HUES48 (cell line): ENCODE data around the gene ELL2.

Source experiments
- H3K27ac ChIP-seq: one replicate; pipeline ENCODE4 v1.7.0; 2013; ENCODE audit warnings: low read depth, low read length, inconsistent platforms
- H3K27me3 ChIP-seq: 2 replicates; pipeline ENCODE4 v1.6.1; 2013; ENCODE audit warnings: mild to moderate bottlenecking, low read length; ENCODE audit not compliant: control insufficient read depth, insufficient read depth
- H3K36me3 ChIP-seq: 2 replicates; pipeline ENCODE4 v1.6.1; 2013; ENCODE audit warnings: low read length; ENCODE audit not compliant: control insufficient read depth, insufficient read depth
- H3K4me1 ChIP-seq: 2 replicates; pipeline ENCODE4 v1.6.1; 2013; ENCODE audit warnings: mild to moderate bottlenecking, low read length; ENCODE audit not compliant: control insufficient read depth, insufficient read depth
- H3K4me3 ChIP-seq: 2 replicates; pipeline ENCODE4 v1.5.1; 2013; ENCODE audit warnings: mild to moderate bottlenecking, low read depth, low read length
- H3K9ac ChIP-seq: 2 replicates; pipeline ENCODE4 v1.6.1; 2013; ENCODE audit warnings: mild to moderate bottlenecking, low read depth, low read length, moderate library complexity
- H3K9me3 ChIP-seq: 2 replicates; pipeline ENCODE4 v1.6.1; 2013; ENCODE audit warnings: low read length; ENCODE audit not compliant: control insufficient read depth, insufficient read depth

Gene ELL2

GRCh38 chr5:95863383-95863757, 98.3 kb downstream of the ELL2 start:
- Histone ChIP-seq H3K27ac (no peak overlapping the region), H3K9ac (no peak overlapping the region), H3K4me1 (peaks cover 12% of the 10 kb centered on the region), H3K9me3 (no peaks in the 10 kb centered on the region), H3K4me3 (no peak overlapping the region), H3K27me3 (no peaks in the 10 kb centered on the region), H3K36me3 (no peaks in the 10 kb centered on the region)

- Histone ChIP-seq H3K4me3 (no peak overlapping the region), H3K36me3 (no peaks in the 10 kb centered on the region), H3K27me3 (no peaks in the 10 kb centered on the region), H3K27ac (no peak overlapping the region), H3K9ac (no peak overlapping the region), H3K4me1 (peaks cover 12% of the 10 kb centered on the region), H3K9me3 (no peaks in the 10 kb centered on the region)
Measured at GRCh38 chr5:95862671-95863382, 98.8 kb downstream of the ELL2 start.

- Histone ChIP-seq H3K27ac (no peak overlapping the region), H3K4me3 (no peak overlapping the region), H3K9ac (no peak overlapping the region), H3K27me3 (no peaks in the 10 kb centered on the region), H3K9me3 (no peaks in the 10 kb centered on the region), H3K36me3 (no peaks in the 10 kb centered on the region), H3K4me1 (peaks cover 12% of the 10 kb centered on the region)
Measured at GRCh38 chr5:95861864-95862561, 99.6 kb downstream of the ELL2 start.

- Histone ChIP-seq H3K9ac (no peak overlapping the region), H3K27me3 (no peaks in the 10 kb centered on the region), H3K36me3 (no peaks in the 10 kb centered on the region), H3K4me1 (peaks cover 12% of the 10 kb centered on the region), H3K27ac (no peak overlapping the region), H3K9me3 (no peaks in the 10 kb centered on the region), H3K4me3 (no peak overlapping the region)
Measured at GRCh38 chr5:95861221-95861863, 100.3 kb downstream of the ELL2 start.

- Histone ChIP-seq H3K4me1 (peaks cover 12% of the 10 kb centered on the region), H3K4me3 (no peak overlapping the region), H3K9ac (no peak overlapping the region), H3K27me3 (no peaks in the 10 kb centered on the region), H3K27ac (no peak overlapping the region), H3K36me3 (no peaks in the 10 kb centered on the region), H3K9me3 (no peaks in the 10 kb centered on the region)
Measured at GRCh38 chr5:95859661-95860060, 102.0 kb downstream of the ELL2 start.

- H3K4me3 ChIP-seq, result peak overlapping the region; percentile 42
- no peaks in the 10 kb centered on the region for H3K36me3 ChIP-seq
- H3K9me3 ChIP-seq, result no peaks in the 10 kb centered on the region
- no peaks in the 10 kb centered on the region for H3K27me3 ChIP-seq
- H3K9ac ChIP-seq, result peak overlapping the region; percentile 21; the same call in 1 of the 2 replicates
- H3K4me1 ChIP-seq, result peaks cover 12% of the 10 kb centered on the region
- H3K27ac ChIP-seq, result peak overlapping the region; percentile 67
Measured at GRCh38 chr5:95858661-95859595, 102.7 kb downstream of the ELL2 start.

- H3K9me3 ChIP-seq, result no peaks in the 10 kb centered on the region
- peaks cover 6% of the 10 kb centered on the region for H3K4me1 ChIP-seq
- H3K36me3 ChIP-seq, result no peaks in the 10 kb centered on the region
- no peak overlapping the region for H3K4me3 ChIP-seq
- no peak overlapping the region for H3K9ac ChIP-seq
- H3K27ac ChIP-seq, result no peak overlapping the region
- no peaks in the 10 kb centered on the region for H3K27me3 ChIP-seq
Measured at GRCh38 chr5:95858023-95858461, 103.6 kb downstream of the ELL2 start.

GRCh38 chr5:95857185-95857945, 104.3 kb downstream of the ELL2 start:
- H3K9me3 ChIP-seq, result no peaks in the 10 kb centered on the region
- H3K27ac ChIP-seq, result no peak overlapping the region
- H3K9ac ChIP-seq, result no peak overlapping the region
- no peaks in the 10 kb centered on the region for H3K36me3 ChIP-seq
- H3K4me3 ChIP-seq, result no peak overlapping the region
- no peaks in the 10 kb centered on the region for H3K27me3 ChIP-seq
- H3K4me1 ChIP-seq, result peaks cover 6% of the 10 kb centered on the region

- Histone ChIP-seq H3K36me3 (no peaks in the 10 kb centered on the region), H3K4me3 (no peak overlapping the region), H3K27me3 (no peaks in the 10 kb centered on the region), H3K4me1 (peaks cover 6% of the 10 kb centered on the region), H3K9ac (no peak overlapping the region), H3K27ac (no peak overlapping the region), H3K9me3 (no peaks in the 10 kb centered on the region)
Measured at GRCh38 chr5:95856501-95856981, 105.1 kb downstream of the ELL2 start.

GRCh38 chr5:95853490-95853889, 108.2 kb downstream of the ELL2 start:
- no peaks in the 10 kb centered on the region for H3K27me3 ChIP-seq
- no peaks in the 10 kb centered on the region for H3K9me3 ChIP-seq
- no peaks in the 10 kb centered on the region for H3K4me1 ChIP-seq

More at GRCh38 chr5:95853490-95853889, 108.2 kb downstream of the ELL2 start:
- Histone ChIP-seq H3K4me3 (no peak overlapping the region), H3K9ac (no peak overlapping the region), H3K27ac (no peak overlapping the region), H3K36me3 (no peaks in the 10 kb centered on the region)
